Caco-2 (cell line): ENCODE results near the gene SUPT3H. TPM values are rescaled to one million over a fixed set of nuclear protein-coding genes. Genes with fewer than 3 reads are reported as not detected.

Source experiments
- BruUV-seq: library from RNA; stranded (reverse); fragments of 400-500 nt; replicated peaks from 2 replicates; lab custom pipeline; 2021; lab: Mats Ljungman, UMichigan
- CTCF ChIA-PET: fragments of 300-600 bp; sonication (Branson Sonifier 250); formaldehyde crosslinking; loops from one replicate; lab custom pipeline; 2022; ENCODE audit warnings: antibody characterized with exemption; lab: Charles Lee
- POLR2A ChIA-PET: fragments of 300-600 bp; sonication (Branson Sonifier 250); formaldehyde crosslinking; loops from one replicate; lab custom pipeline; 2022; ENCODE audit warnings: antibody characterized with exemption; lab: Charles Lee
- DNase-seq, 2 experiments: peaks; one replicate each; pipeline versions ENCODE4 v3.0.0 to v3.0.0-alpha.2; 2020 to 2022
- H3K27me3 ChIP-seq: replicated peaks from 2 replicates; pipeline ENCODE4 v1.6.0; 2011; ENCODE audit warnings: low read length; ENCODE audit not compliant: control insufficient read depth, insufficient read depth
- H3K36me3 ChIP-seq: 2 replicates; pipeline ENCODE4 v1.5.1; 2011; ENCODE audit warnings: low read length; ENCODE audit not compliant: control insufficient read depth, insufficient read depth
- H3K4me1 ChIP-seq: fragments of 250-450 bp; sonication (Bioruptor Pico); 2 replicates; pipeline ENCODE4 v1.5.1; 2020; ENCODE audit warnings: mild to moderate bottlenecking
- H3K4me3 ChIP-seq: 2 replicates; pipeline ENCODE4 v1.5.1; 2011; ENCODE audit warnings: low read depth, mild to moderate bottlenecking, control low read depth, low read length
- H3K9me3 ChIP-seq: fragments of 250-450 bp; sonication (Bioruptor Pico); 2 replicates; pipeline ENCODE4 v1.5.1; 2020; ENCODE audit warnings: mild to moderate bottlenecking, moderate library complexity
- H3K27ac Mint-ChIP-seq: one replicate; pipeline ENCODE4 v1.8.0; 2022; ENCODE audit warnings: mixed read lengths; ENCODE audit not compliant: unreplicated experiment
- H3K27me3 Mint-ChIP-seq: one replicate; pipeline ENCODE4 v1.8.0; 2022; ENCODE audit warnings: mixed read lengths; ENCODE audit not compliant: insufficient read depth, unreplicated experiment
- H3K36me3 Mint-ChIP-seq: one replicate; pipeline ENCODE4 v1.8.0; 2022; ENCODE audit warnings: mild to moderate bottlenecking, mixed read lengths; ENCODE audit not compliant: insufficient read depth, unreplicated experiment
- H3K4me1 Mint-ChIP-seq: one replicate; pipeline ENCODE4 v1.8.0; 2022; ENCODE audit warnings: low read depth, mixed read lengths; ENCODE audit not compliant: unreplicated experiment
- H3K4me3 Mint-ChIP-seq: one replicate; pipeline ENCODE4 v1.8.0; 2022; ENCODE audit warnings: mild to moderate bottlenecking, moderate library complexity, mixed read lengths; ENCODE audit not compliant: unreplicated experiment
- H3K9me3 Mint-ChIP-seq: one replicate; pipeline ENCODE4 v1.8.0; 2022; ENCODE audit warnings: mixed read lengths; ENCODE audit not compliant: unreplicated experiment
- intact Hi-C: fragments of 100-400 bp; cut with micrococcal nuclease; formaldehyde crosslinking; loops from one replicate; pipeline ENCODE4 v1.10.0; 2022; ENCODE audit not compliant: unreplicated experiment
- total RNA-seq: library from RNA; stranded (reverse); gene quantifications from 2 replicates; pipeline ENCODE4 v1.2.3, GENCODE V29; 2022
- TF ChIP-seq, protein P1 (sequence below), 2 experiments: fragments of 200-600 bp in 1 of 2; IDR thresholded peaks; 1 replicate in 1 of 2; 2 replicates in 1 of 2; pipeline versions ENCODE4 v1.5.1 to v1.8.0; 2011 to 2022; ENCODE audit warnings: antibody characterized with exemption in 1 of 2, control low read depth in 1 of 2, inconsistent platforms in 1 of 2, low read depth in 1 of 2, low read length in 1 of 2, mild to moderate bottlenecking in 1 of 2, moderate library complexity in 1 of 2; ENCODE audit not compliant: insufficient read depth in 1 of 2, severe bottlenecking in 1 of 2, unreplicated experiment in 1 of 2

SUPT3H gene
- total RNA-seq, 1 experiment from 2014 or later, result 13.2 TPM

DNA sequence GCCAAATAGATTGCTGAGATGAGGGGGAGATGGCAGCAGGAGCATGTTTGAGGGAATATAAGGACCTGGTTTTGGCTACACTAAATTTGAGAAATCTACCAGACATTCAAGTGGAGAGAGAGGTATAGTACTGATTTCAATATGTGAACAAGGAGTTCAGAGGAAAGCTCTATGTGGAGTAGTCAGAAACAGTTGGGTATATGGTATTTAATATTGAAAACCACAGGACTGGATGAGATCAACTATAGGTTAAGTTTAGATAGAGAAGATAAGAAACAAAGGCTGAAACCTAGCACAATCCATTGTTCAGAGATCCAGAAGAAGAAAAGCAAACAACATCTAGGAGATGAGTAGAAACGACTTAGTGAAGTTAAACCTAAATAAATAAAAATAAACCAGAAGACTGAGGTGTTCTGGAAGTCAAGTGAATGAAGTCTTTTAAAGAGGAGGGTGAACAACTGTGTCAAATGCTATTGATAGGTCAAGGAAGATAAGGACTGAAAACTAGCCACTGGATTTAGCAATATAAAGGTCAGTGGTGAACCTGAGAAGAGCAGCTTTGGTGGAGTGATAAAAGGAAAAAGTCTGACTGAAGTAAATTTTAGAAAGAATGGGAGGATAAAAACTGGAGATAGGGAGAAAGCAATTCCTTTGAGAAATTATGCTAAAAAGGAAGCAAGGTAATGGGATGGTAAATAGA lies 170.8 kb downstream of the SUPT3H start:
- Mint-ChIP-seq H3K9me3 (peaks cover 9% of the 10 kb centered on the region), H3K27ac (no peak overlapping the region), H3K4me3 (no peak overlapping the region), H3K36me3 (no peaks in the 10 kb centered on the region), H3K4me1 (peaks cover 13% of the 10 kb centered on the region), H3K27me3 (no peaks in the 10 kb centered on the region)
- no peak for DNase-seq
- ChIA-PET CTCF (no interaction called here), POLR2A (no interaction called here)
- intact Hi-C loops, result no loop called here
- no TSS peak for BruUV-seq
- peaks cover 4% of the 10 kb centered on the region; the same call in 1 of the 2 replicates for H3K4me1 ChIP-seq
- no peak overlapping the region for H3K4me3 ChIP-seq
- no peaks in the 10 kb centered on the region for H3K9me3 ChIP-seq
- no peaks in the 10 kb centered on the region for H3K36me3 ChIP-seq
- TF ChIP-seq, protein P1, sequence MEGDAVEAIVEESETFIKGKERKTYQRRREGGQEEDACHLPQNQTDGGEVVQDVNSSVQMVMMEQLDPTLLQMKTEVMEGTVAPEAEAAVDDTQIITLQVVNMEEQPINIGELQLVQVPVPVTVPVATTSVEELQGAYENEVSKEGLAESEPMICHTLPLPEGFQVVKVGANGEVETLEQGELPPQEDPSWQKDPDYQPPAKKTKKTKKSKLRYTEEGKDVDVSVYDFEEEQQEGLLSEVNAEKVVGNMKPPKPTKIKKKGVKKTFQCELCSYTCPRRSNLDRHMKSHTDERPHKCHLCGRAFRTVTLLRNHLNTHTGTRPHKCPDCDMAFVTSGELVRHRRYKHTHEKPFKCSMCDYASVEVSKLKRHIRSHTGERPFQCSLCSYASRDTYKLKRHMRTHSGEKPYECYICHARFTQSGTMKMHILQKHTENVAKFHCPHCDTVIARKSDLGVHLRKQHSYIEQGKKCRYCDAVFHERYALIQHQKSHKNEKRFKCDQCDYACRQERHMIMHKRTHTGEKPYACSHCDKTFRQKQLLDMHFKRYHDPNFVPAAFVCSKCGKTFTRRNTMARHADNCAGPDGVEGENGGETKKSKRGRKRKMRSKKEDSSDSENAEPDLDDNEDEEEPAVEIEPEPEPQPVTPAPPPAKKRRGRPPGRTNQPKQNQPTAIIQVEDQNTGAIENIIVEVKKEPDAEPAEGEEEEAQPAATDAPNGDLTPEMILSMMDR (IDR thresholded peaks at IDR 0.05; ENCODE audit: insufficient read depth in 1 of 2, low read depth in 1 of 2, low read length in 1 of 2, severe bottlenecking in 1 of 2, unreplicated experiment in 1 of 2), result no peak
- no peaks in the 10 kb centered on the region for H3K27me3 ChIP-seq

DNA sequence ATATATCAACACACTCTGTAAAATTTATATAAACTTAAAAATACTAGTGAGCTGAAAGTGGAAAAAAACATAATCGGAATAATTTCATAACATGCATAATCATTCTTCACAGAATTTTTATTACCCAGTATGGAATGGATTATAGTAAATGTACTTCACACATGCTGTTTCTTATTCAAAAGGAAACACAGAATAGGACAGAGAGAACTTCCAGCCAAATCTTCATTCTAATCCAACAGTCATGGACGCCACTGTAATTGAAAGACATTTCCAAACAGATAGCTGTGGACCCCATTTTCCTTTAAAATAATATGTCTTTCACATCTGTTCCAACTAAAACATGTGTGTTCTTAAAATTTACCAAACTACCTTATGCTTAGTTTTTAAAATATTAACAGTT lies 176.2 kb downstream of the SUPT3H start:
- peaks cover 16% of the 10 kb centered on the region for H3K4me1 ChIP-seq
- intact Hi-C loops, result no loop called here
- Mint-ChIP-seq H3K27me3 (no peaks in the 10 kb centered on the region), H3K9me3 (no peaks in the 10 kb centered on the region), H3K4me3 (no peak overlapping the region), H3K4me1 (peaks cover 2% of the 10 kb centered on the region), H3K36me3 (no peaks in the 10 kb centered on the region), H3K27ac (no peak overlapping the region)
- no peaks in the 10 kb centered on the region for H3K27me3 ChIP-seq
- no peak overlapping the region for H3K4me3 ChIP-seq
- ChIA-PET POLR2A (no interaction called here), CTCF (no interaction called here)
- BruUV-seq, result no TSS peak
- DNase-seq, result no peak
- TF ChIP-seq, protein P1 (IDR thresholded peaks at IDR 0.05; ENCODE audit: insufficient read depth in 1 of 2, low read depth in 1 of 2, low read length in 1 of 2, severe bottlenecking in 1 of 2, unreplicated experiment in 1 of 2), result no peak
- no peaks in the 10 kb centered on the region for H3K9me3 ChIP-seq
- H3K36me3 ChIP-seq, result no peaks in the 10 kb centered on the region

DNA sequence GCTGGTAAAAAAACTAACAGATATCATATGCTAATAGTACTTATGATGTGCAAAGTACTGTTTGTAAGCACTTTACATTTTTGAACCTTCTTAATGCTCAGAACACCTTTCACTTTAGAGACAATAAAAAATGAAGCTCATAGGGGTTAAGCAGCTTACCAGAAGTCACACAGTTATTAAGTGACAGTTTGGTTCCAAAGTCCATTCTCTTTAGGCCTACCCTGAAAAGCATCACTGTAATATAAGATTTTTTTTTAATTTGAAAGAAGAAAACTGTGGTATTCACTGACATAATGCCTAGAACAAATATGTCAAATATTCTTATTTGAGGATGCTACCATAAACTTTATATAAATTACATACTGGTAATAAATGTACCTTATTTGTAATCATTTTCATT lies 177.2 kb downstream of the SUPT3H start:
- H3K36me3 Mint-ChIP-seq, result no peaks in the 10 kb centered on the region
- no TSS peak for BruUV-seq

More for the DNA sequence above, 177.2 kb downstream of the SUPT3H start:
- TF ChIP-seq, protein P1 (IDR thresholded peaks at IDR 0.05; ENCODE audit: insufficient read depth in 1 of 2, low read depth in 1 of 2, low read length in 1 of 2, severe bottlenecking in 1 of 2, unreplicated experiment in 1 of 2), result no peak
- Mint-ChIP-seq H3K4me1 (no peaks in the 10 kb centered on the region), H3K4me3 (no peak overlapping the region), H3K27ac (no peak overlapping the region), H3K9me3 (no peaks in the 10 kb centered on the region), H3K27me3 (no peaks in the 10 kb centered on the region)
- Histone ChIP-seq H3K9me3 (no peaks in the 10 kb centered on the region), H3K4me3 (no peak overlapping the region), H3K27me3 (no peaks in the 10 kb centered on the region), H3K4me1 (peaks cover 16% of the 10 kb centered on the region), H3K36me3 (no peaks in the 10 kb centered on the region)
- no peak for DNase-seq
- ChIA-PET CTCF (no interaction called here), POLR2A (no interaction called here)
- intact Hi-C loops, result no loop called here
